ENCODE measurements around the gene IL1RAPL2.

The IL1RAPL2 gene

DNA sequence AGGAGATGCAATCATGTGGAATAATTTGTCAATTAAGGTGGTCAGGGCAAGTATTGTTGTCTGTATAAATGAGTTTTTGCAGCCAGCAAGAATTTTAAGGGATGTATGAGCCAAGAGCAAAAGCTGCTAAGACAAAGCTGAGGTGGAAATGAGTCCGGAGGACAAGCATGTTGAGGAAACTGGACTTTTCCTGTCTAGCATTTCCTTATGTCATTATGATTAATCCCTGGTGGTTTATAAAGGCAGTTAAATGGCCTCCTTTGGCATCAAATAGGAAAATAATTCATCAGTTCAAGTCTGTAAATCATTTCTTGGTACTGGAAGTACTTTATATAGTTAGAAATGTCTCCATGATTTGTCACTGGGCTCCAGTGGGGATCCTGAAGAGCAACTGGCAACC lies 716.1 kb downstream of the IL1RAPL2 start:
- no peak for DNase-seq

DNA sequence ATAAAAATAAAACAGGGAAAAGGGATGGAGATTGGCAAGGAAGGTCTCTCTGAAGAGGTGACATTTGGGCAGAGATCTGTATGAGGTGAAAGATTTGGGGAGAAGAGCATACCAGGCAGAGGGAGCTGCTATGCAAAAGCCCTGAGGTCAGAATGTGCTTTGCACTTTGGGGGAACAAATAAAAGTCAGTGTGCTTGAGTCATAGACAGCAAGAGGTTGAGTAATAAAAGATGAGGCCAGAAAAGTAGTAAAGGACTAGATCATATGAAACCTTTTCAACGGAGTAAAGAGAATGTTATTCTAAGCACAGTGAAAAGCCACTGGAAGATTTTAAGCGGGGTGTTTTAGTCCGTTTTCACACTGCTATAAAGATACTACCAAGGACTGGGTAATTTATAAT lies 731.0 kb downstream of the IL1RAPL2 start:
- DNase-seq: no peak

DNA sequence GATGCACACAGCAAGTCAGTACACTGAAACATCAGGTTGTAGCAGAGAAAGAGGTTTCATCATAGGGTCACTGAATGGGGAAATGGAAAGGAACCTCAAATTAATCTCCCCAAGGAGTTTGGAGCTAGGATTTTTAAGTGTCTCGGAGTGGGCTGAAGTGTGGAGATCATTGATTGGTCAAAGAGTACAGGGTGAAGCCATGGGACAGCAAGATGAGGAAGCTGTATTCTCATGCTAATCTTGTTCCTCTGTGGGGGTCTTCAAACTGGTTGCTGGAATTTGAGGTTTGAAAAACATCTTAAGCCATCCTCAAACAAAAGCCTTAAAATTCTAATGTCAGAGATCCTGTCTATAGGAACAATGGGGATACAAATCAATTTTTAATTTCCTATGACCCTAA lies 733.3 kb downstream of the IL1RAPL2 start:
- DNase-seq: no peak

DNA sequence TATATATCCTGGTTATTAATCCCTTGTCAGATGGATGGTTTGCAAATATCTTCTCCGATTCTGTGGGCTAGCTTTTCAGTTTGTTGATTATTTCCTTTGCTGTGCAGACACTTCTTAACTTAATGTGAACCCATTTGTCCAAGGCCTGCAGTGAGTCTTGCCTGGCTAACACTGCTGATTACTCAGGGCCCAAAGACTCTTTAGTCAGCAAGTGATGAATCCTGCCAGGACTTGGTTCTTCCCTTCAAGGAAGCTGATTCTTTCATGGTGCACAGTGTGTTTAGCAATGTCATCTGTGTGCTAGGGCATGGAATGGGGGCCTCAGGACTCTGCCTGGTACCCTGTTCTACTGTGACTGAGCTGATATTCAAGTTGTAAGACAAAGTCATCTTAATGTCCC lies 736.2 kb downstream of the IL1RAPL2 start:
- DNase-seq: no peak

DNA sequence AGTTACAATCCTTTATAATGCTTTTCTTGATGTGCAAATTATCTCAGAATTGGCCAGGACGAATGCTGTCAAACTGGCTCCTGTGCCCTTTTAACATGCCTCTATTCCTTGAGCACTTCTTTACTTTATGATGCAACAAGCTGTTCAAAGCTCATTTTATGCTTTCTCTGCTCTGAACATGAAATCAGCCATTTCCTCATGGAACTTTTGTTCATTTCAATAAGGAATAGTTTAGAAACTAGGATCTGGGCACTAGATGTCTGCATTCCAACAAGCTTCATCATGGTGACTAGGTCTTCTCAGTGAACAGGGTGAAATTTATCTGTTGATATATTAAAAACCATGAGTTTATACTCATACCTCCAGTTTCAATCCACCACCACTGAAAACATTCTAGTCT lies 741.8 kb downstream of the IL1RAPL2 start:
- DNase-seq: no peak

DNA sequence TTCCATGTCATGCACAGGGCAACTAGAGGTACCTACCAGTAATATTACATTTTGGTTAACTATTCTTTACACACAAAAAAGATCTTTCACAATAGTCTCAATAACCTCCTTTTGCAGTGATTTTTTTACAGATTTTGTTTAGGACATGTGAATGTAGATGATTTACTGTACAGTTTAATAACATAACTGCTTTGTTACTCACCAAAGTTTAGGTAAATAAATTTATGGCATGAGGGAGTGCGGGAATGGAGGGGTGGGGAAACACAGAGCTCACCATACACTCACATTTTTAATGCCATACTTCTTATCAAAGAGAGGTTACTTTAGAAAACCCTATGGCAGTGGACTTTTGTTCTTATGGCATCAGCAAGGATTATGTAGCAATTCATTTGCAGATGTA lies 747.6 kb downstream of the IL1RAPL2 start:
- DNase-seq: no peak

DNA sequence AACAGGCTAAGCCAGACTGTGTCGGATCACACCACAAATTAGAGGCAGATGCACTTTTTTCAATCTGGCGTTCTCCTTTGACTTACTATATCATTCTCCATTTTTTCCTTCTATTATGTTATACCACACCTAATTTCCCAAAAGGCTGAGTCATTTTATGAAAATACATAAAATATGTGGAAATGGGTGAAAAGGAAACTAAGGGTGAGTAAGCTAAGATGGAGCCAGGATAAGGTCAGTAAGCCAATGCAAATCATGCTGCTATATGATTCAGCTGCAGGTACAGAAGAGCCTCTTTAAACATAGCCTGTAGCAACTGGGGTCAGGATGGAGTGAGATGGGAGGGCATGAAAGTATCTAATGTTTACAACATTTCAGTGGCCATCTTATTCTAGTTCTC lies 748.5 kb downstream of the IL1RAPL2 start:
- DNase-seq: no peak

DNA sequence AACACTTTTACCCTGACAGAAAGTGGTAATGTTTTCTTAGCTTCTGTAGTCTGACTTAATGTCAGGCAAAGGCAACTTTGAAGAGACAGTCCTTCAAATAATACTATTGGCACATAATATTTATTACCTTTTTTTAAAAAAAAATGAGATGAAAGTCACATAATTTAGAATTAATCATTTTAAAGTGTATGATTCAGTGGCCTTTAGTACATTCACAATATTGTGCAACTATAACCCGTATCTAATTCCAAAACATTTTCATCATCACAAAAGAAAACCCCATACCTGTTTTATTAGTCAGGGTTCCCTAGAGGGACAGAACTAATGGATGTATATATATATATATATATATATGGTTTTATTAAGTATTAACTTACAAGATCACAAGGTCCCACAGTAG lies 749.2 kb downstream of the IL1RAPL2 start:
- no peak for DNase-seq

DNA sequence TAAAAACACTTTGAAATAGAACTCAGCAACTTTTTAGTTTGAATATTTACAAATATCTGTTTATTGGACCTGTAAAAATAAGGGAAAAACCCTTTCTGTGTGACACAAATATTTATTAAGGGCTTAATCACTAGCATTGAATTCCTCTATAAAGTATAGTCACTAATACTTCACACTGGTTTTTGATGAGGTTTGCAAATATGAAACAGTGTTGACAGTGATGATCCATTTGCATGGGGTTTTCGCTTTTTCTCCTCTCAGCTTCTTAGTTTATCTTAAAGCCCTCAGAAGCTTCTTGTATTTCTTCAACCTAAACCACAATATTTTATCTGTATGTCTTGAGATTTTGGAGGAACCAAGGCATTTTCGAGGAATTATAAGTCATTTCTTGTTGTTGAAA lies 751.1 kb downstream of the IL1RAPL2 start:
- no peak for DNase-seq

DNA sequence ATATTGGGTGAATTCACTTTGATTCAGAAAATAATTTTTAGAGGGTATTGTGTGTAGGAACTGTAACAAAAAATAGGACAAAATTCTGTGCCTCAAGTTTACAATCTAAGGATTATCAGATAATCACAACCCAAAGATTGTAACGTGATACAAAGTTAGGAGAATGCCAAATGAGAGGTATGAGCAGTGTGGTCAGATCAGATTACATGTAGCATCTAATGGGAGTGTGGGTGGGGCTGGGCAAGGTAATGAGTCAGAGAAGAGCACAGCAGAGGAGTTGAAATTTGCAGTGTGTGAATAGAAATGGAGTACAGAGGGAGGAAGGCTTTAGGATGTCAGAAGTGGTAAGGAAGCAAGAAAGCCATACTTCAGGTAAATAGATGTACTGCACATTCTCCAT lies 757.9 kb downstream of the IL1RAPL2 start:
- no peak for DNase-seq

DNA sequence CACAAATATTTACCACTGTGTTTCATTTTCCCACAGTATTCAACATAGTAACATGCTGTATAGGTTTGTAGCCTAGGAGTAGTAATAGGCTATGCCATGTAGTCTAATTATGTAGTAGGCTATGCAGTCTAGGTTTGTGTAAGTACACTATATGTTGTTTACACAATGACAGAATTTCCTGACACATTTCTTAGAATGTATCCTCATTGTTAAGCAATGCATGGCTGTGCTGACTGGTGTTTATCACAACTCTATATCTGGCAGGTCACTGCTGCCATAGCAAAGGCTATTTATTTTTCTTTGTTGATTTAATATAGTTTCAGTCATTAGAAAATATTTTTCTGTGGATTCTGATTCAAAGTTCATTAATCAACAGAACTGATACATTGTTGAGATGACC lies 762.8 kb downstream of the IL1RAPL2 start:
- no peak for DNase-seq

DNA sequence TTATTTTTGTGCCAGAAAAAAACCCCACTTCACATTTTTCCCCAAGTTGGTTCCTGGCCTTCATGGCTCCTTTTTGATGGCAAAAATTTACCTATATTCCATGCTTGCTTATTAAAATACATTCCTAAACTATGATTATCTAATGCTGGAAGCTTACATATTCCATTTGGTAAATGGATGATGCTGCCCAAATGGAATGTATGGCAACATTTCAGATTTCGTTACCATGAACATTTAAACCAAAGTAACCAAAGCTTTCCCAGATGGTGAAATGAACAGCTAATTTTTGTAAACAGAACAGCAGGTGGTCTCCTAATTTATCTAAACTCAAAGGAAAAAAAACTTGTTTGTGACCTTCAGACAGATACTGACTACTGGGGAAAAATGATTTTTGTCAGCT lies 765.2 kb downstream of the IL1RAPL2 start:
- no peak for DNase-seq

DNA sequence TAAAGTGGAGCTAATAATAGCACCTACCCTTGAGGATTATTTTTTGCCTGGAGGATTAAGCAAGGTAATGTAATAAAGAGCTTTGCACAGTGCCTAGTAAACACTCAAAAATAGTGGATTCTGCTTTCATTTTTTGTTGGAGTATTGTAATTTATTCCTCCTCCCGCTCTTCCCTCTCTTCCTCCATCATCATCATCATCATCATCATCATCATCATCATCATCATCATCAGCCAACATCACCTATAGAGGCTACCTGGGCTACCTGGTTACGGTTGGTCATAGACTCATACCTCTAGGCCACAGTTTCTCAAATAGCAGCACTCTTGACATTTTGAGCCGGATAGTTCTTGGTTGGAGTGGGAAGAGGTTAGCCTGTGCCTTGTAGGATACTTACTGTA lies 781.4 kb downstream of the IL1RAPL2 start:
- no peak for DNase-seq

DNA sequence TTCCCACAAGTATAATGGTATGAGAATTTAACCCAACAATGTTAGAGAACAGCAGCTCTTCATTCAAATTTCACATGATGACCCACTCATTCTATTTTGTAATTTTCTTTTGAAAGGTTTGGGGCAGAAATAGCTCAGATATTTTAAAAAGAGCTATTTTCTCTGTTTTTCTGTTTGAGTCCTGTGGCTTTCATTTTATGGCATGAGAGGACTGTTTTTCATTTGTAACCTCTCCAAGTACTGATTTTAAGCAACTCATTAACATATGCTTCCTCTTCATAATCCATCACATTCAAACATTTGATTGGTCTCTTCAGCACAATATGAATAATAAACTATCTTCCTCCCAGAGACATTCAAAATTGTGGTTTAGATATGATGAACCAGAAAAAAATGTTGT lies 783.5 kb downstream of the IL1RAPL2 start:
- DNase-seq: no peak

DNA sequence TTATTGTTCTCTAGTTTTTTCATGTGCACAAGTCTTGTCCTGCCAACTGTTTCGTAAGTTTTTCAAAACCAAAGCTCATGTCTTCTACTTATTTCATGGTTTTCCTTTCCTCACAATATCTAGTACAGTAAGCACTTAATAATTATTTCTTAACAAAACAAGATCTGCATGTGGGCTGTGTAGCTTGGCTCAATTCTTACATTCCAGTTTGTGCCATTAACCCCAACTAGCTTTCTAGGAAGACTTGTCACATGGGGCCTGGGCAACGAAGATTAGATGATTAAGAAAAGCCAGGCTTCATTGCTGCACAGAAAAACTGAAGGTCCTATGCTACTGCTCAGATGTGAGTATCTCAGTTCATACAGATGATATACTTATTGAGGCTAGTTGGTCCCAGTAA lies 809.8 kb downstream of the IL1RAPL2 start:
- DNase-seq: no peak

DNA sequence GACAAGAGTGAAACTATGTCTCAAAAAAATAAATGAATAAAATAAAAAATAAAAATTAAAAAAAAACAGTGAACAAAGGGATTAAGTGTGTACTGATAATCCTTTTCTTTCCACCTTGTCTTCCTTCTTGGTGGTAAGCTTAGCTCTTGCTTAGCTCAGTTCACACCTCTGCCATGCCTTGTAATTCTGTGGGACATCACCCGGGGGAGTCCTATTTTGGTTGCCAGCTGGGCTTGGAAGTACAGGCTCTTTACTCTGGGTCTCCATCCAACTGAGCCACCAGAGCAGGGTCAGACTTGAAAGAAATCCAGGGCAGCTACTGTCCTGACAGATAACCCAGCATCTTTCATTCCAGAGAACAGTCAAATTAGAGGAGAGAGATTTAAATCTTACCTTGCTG lies 858.7 kb downstream of the IL1RAPL2 start:
- DNase-seq: no peak

DNA sequence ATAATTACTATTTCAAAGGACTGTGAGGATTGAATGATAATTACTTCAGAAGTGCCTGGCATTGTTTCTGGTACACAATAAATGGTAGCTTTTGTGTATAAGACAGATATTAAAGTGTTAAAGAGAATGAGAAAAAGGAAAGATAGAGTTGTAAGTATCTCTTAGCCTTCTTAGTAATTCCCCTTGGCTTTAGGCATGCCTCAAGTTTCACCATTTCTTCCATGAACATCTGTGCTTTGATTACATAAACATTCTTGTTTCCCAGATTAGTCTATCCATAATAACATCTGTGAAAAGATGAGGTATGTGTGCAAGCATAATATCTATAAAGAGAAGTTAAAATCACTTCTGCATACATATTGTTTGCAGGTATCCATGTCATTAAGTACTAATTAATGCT lies 885.4 kb downstream of the IL1RAPL2 start:
- no peak for DNase-seq

DNA sequence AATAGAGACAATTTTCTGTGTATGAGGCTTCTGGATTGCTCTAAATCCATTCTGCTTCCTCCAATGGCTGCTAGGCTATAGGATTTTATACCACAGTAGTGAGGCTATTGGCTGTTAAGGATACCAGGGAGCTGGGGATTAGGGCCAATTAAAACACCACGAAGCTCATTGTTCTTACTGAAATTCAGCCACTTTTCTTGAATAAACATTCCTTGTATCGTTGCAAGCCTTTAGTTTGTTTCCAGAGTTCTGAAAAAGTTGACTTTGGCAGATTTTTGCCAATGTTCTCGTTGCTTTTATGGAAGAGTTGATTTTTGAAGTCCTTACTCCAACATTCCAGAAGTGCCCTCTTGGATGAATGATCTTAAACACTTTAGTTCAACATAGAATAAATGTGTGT lies 892.8 kb downstream of the IL1RAPL2 start:
- DNase-seq: no peak

DNA sequence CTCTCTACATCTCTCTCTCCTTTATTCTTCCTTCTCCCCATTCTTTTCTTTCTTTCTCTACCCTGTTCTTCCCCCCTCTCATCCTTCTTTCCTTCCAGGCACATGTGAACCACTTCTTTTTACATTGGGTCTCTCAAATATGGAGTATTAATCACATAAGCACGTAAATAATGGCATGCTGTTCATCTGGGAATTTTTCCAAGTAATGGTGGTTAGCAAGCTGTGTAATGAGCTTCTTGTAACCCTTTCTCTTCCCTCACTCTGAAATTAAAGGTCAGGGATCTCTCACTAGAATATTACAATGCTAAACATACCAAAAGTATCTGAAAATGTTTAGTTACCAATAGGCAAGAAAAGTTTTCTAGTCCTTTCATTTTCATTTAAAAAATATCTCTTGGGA lies 894.4 kb downstream of the IL1RAPL2 start:
- DNase-seq: no peak

DNA sequence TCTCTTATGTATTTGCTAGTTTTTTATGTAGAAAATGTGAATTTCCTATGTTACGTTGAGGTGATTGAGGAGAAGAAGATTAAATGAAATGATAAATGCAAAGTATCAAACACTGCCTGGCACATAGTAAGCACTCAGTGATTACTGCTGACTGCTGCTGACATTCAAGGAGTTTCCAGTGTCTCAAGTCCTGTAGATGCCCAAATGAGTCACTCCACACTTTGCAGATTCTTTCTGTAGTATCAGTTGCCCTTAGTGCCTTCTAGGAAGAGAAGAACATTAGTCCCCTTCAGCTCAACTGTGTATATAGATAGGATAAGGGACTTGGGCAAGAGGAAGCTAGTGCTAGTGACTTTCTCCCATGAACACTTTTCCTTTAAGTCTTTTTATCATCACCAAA lies 895.0 kb downstream of the IL1RAPL2 start:
- no peak for DNase-seq

DNA sequence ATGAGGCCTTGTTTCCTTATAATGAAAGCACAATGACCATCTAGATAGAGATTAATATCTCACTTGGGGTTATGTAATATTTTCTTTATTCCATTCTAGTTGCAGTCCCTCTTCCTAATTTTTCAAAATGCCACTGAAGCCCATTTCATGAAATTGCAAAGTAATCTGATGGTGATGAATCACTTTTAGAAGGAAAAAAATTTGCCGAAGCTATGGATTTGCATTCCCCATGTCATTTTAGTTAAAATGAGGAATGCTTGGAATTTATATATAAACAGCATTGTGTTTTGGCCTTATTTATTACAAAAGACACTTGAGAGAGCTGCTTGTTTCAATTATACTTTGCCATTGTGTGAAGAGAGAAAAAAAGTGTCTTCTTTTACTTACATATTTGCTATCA lies 896.2 kb downstream of the IL1RAPL2 start:
- no peak for DNase-seq

DNA sequence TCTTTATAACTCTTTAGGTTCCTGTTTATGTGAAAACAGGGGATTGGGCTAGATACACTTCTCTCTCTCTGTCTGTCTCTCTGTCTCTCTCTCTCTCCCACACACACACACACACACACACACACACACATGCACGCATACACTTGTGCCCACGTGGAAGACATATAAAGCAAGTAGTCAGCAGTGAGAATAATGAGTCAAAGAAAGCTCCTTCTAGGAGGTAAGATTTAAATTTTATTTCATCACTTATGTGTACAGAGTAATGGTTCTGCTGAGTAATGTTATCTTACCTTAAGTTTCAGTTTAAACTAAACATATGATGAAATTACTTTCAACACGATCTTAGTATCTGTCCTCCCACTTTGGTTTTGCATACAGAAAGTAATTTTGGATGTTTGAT lies 897.5 kb downstream of the IL1RAPL2 start:
- DNase-seq: no peak

DNA sequence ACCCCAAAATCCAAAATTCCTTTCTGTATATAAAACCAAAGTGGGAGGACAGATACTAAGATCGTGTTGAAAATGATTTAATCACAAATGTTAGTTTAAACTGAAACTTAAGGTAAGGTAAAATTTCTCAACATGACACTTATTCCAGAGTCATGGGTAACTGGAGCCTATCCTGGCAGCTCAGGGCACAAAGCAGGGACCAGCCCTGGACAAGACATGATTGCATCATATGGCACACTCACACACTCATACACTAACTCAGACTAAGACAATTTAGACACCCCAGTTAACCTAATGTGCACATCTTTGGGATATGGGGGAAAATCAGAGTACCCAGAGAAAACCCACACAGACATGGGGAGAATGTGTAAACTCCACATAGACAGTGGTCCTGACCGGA lies 898.6 kb downstream of the IL1RAPL2 start:
- no peak for DNase-seq

DNA sequence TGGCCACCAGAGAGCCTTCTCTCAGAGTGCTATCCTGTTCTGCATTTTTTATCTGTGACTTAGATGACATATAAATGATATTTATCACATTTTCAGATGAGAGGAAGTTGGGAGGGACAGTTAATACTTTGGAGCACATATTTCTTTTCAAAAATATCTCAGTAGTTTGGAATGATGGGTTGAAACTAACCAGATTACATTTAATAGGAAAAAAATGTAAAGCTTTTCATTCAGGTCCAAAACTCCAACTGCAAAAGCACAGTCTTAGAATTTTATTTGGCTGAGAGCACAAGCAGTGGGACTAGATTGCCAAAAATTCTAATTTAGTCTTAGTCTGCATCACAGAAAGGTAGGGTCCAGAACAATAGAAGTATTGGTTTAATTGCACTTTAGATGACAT lies 902.7 kb downstream of the IL1RAPL2 start:
- DNase-seq: no peak

DNA sequence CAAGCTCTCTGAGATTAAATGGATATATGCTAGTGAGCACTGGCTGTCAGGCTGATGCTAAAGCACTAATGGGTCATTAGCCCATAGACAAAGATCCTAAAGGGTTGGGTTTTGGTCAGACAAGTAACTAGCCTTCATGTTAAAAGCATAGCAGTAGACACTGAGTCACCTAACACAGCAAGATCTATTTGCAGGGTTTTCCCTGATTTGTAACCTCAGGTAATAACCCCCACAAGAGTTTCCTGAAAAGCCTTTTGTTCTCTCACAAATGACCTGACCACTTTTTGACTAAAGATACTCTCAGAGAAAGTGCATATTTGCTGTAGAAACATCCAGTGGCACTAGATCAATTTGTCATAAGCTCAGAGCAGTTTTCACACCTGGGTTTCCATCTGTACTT lies 905.6 kb downstream of the IL1RAPL2 start:
- no peak for DNase-seq

DNA sequence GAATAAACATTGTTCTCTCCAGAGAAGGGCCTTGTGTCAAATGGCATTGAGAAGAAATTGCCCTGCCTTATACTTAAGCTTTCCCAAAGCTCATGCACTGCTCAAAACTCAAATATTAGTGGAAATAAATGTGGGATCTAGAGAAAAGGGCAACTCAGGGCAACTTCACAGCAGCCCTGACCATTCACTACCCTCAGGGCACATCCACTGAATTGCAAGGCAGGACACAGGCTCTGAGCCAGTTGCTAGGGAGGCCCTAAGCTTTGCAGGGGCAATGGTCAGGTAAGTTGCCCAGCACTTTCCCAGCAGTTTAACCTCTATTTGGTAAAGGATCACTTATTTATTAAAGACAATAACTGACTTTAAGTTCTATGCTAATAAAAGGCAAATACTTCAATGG lies 909.8 kb downstream of the IL1RAPL2 start:
- no peak for DNase-seq

Data from GOT3 (cell line).